Kidney epithelial cell (primary cell): ENCODE results near the gene DDX23. TPM values are rescaled to one million over a fixed set of nuclear protein-coding genes. Genes with fewer than 3 reads are reported as not detected.
A peak's percentile ranks its signal among the peaks of the same experiment; 100 is the strongest.

Experiments used
- DNase-seq: peaks from one replicate; pipeline ENCODE4 v3.0.0-alpha.2; 2010; ENCODE audit warnings: low read depth
- H3K27me3 ChIP-seq: 2 replicates; pipeline ENCODE4 v1.6.0; 2011; ENCODE audit warnings: low read length; ENCODE audit not compliant: control insufficient read depth, insufficient read depth
- H3K36me3 ChIP-seq: 2 replicates; pipeline ENCODE4 v1.5.1; 2011; ENCODE audit warnings: low read length; ENCODE audit not compliant: control insufficient read depth, insufficient read depth
- H3K4me3 ChIP-seq: 2 replicates; pipeline ENCODE4 v1.5.1; 2011; ENCODE audit warnings: low read depth, mild to moderate bottlenecking, control low read depth, low read length
- CTCF ChIP-seq: IDR thresholded peaks from 2 replicates; pipeline ENCODE4 v1.5.1; 2011; ENCODE audit warnings: mild to moderate bottlenecking, moderate library complexity, low read length, control low read depth, inconsistent platforms; ENCODE audit not compliant: insufficient read depth, poor library complexity, severe bottlenecking
- total RNA-seq: library from RNA; depleted of rRNA; stranded (reverse); fragments of >200 nt; gene quantifications from 2 replicates; pipeline ENCODE4 v1.2.3, GENCODE V29; 2015

The DDX23 gene
- 64.1 and 65.1 TPM in 2 replicates for total RNA-seq

DNA sequence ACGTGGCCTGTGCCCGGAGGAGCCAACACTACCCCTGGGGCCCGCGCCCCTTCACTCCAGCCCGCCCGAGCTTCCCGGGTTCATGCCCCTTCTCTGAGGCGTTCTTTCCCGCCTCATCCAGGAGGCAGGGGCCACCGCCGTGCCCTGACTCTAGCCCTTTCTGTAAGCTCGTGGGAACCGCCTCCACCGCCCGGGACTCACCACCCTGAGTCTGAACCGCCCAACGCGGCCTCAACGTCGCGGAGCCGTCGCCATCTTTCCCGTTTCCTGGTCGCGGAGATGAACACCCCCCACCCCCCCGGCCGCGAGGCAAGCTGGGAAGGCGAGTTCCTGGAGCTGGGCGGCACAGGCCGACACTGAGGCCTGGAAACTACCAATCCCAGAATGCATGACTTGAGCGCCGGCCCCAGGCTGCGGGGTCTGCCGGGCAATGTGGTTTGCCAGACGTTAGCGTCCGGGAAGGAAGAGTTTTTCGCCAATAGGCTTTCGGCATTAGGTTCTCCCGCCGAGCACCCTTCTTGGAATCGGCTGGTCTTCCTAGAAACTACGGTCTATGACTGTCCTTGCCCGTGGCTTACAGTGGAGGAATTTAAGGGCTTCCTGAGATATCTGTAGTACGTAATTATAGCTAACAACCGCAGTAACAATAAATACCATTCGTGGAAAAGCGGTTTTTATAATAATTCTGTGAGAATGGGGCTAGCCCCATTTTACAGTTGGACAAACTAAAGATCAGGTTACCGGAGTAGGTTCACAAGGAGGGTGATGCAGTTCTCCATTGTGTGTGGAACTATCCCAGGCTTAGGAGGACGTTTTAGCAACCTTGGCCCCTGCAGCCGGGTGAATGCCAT lies at the start of gene DDX23:
TSS of gene DDX23 (minus strand) at position 281 of the 851 bp plus-strand sequence. CDS start 6,381 bp downstream, outside the sequence.
- Histone ChIP-seq H3K27me3 (no peaks in the 10 kb centered on the region), H3K4me3 (peak within 1 kb of the TSS; percentile 73), H3K36me3 (no peaks in the 10 kb centered on the region)
- DNase-seq, result peak; percentile 90
- no peak for TF ChIP-seq CTCF

GRCh38 chr12:48901278-48901677 lies 49.3 kb upstream of the DDX23 start:
- TF ChIP-seq CTCF, result no peak
- Histone ChIP-seq H3K4me3 (no peak overlapping the region), H3K36me3 (no peaks in the 10 kb centered on the region), H3K27me3 (no peaks in the 10 kb centered on the region)
- DNase-seq, result no peak

DNA sequence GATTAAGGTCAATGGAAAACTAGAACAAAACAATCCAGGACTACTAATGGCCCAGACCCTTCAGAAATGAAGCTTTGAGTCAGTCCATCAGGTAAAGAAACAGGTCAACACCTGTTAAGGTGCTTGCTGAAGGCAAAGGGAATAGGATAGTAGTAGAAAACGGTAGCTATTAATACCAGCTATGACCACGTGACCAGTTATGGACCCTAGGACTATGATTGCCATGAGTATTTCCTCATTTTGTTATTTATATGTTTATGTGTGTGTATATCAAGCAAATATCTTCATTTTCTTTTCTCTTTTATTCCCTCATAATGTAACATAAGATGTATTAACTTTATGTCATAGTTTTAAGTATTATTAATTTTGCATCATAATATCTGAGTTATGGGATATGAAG lies 47.7 kb upstream of the DDX23 start:
- no peak for DNase-seq
- no peak for TF ChIP-seq CTCF

GRCh38 chr12:48894271-48894670 lies 42.3 kb upstream of the DDX23 start:
- peaks cover 9% of the 10 kb centered on the region for H3K27me3 ChIP-seq
- TF ChIP-seq CTCF, result no peak
- DNase-seq, result no peak
- no peaks in the 10 kb centered on the region for H3K36me3 ChIP-seq
- H3K4me3 ChIP-seq, result no peak overlapping the region

More for the DNA sequence above, 47.7 kb upstream of the DDX23 start:
- Histone ChIP-seq H3K27me3 (no peaks in the 10 kb centered on the region), H3K4me3 (no peak overlapping the region), H3K36me3 (no peaks in the 10 kb centered on the region)

GRCh38 chr12:48890657-48891418 lies 38.9 kb upstream of the DDX23 start:
- peak overlapping the region; percentile 4 for H3K4me3 ChIP-seq
- TF ChIP-seq CTCF, result peak; percentile 92
- H3K36me3 ChIP-seq, result no peaks in the 10 kb centered on the region
- no peak for DNase-seq
- H3K27me3 ChIP-seq, result peaks cover 9% of the 10 kb centered on the region
